ENCODE data around the gene EHD2.
"Not testable (repeated sequence)": the region's sequence is repeated elsewhere in the genome, so short reads cannot be mapped to it uniquely, and the experiment has no call there.

The EHD2 gene

DNA sequence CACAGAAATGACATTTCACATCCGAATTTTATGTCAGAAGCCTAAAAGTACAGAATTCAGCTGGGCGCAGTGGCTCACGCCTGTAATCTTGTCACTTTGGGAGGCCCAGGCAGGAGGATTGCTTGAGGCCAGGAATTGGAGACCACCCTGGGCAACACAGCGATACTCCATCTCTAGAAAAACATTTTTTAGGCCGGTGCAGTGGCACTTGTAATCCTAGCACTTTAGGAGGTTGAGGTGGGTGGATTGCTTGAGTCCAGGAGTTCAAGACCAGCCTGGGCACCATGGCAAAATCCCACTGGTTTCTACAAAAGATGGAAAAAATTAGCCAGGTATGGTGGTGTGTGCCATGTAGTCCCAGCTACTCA is 47.4 kb downstream of the EHD2 start:
- in situ Hi-C loops (cut with MboI; ENCODE audit: low pct_unique_long_range_greater_than_20kb, low sequenced_read_pairs), result no loop called here
- no peak for DNase-seq

GRCh38 chr19:47761566-47761965 is 48.3 kb downstream of the EHD2 start:
- DNase-seq, result no peak
- in situ Hi-C loops (cut with MboI; ENCODE audit: low pct_unique_long_range_greater_than_20kb, low sequenced_read_pairs), result no loop called here

GRCh38 chr19:47762151-47762550 is 48.9 kb downstream of the EHD2 start:
- in situ Hi-C loops (cut with MboI; ENCODE audit: low pct_unique_long_range_greater_than_20kb, low sequenced_read_pairs), result no loop called here
- no peak for DNase-seq

- no peak for DNase-seq
- in situ Hi-C loops (cut with MboI; ENCODE audit: low pct_unique_long_range_greater_than_20kb, low sequenced_read_pairs), result no loop called here
Measured at GRCh38 chr19:47762615-47763308, 49.5 kb downstream of the EHD2 start.

GRCh38 chr19:47764705-47765104 is 51.5 kb downstream of the EHD2 start:
- in situ Hi-C loops (cut with MboI; ENCODE audit: low pct_unique_long_range_greater_than_20kb, low sequenced_read_pairs); DNase-seq: not testable (repeated sequence)

- DNase-seq, result peak; percentile 74
- in situ Hi-C loops (cut with MboI; ENCODE audit: low pct_unique_long_range_greater_than_20kb, low sequenced_read_pairs), result no loop called here
Measured at GRCh38 chr19:47765523-47766358, 52.5 kb downstream of the EHD2 start.

GRCh38 chr19:47766359-47766620 is 53.1 kb downstream of the EHD2 start:
- DNase-seq, result no peak
- in situ Hi-C loops (cut with MboI; ENCODE audit: low pct_unique_long_range_greater_than_20kb, low sequenced_read_pairs), result no loop called here

DNA sequence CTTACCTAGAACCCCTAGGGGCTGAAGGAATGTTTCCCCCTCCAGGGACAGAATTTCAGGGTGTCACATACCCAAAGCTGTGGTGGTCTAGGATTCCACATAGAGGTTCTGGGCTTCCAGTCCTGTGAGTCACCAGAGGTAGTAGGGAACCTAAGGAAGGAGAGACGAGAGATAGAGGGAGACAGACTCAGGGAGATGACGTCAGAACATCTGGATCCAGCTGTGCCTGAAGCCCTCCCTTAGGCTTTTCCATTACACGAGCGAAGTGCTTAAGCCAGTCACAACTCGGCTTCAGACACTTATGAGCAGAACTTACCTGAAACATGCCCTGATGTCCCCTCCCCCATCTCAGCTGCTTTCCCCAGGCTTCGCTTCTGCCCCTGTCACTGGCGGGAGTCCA is 53.4 kb downstream of the EHD2 start:
- in situ Hi-C loops (cut with MboI; ENCODE audit: low pct_unique_long_range_greater_than_20kb, low sequenced_read_pairs), result no loop called here
- DNase-seq, result no peak

DNA sequence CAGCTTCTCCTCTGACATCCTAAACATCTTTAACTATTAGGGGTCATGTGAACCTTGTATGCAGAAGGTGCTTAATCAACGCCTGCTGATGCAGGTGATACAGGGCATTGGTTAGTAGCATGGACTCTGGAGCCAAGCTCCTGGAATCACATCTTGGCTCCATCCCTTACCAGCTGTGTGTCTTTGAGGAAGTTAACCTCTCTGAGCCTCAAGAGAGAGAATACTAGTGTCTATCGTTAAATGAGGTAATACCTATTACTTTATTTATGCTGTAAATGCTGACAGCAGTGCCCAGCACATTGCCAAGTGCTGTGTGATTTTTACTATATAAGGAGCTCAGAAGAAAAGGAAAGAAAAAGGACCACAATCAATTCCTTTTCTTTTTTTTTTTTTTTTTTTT is 54.1 kb downstream of the EHD2 start:
- in situ Hi-C loops (cut with MboI; ENCODE audit: low pct_unique_long_range_greater_than_20kb, low sequenced_read_pairs), result no loop called here
- no peak for DNase-seq

GRCh38 chr19:47768604-47769003 is 55.4 kb downstream of the EHD2 start:
- in situ Hi-C loops (cut with MboI; ENCODE audit: low pct_unique_long_range_greater_than_20kb, low sequenced_read_pairs), result no loop called here
- DNase-seq, result no peak

- in situ Hi-C loops (cut with MboI; ENCODE audit: low pct_unique_long_range_greater_than_20kb, low sequenced_read_pairs), result no loop called here
- DNase-seq, result no peak
Measured at GRCh38 chr19:47769534-47769933, 56.3 kb downstream of the EHD2 start.

DNA sequence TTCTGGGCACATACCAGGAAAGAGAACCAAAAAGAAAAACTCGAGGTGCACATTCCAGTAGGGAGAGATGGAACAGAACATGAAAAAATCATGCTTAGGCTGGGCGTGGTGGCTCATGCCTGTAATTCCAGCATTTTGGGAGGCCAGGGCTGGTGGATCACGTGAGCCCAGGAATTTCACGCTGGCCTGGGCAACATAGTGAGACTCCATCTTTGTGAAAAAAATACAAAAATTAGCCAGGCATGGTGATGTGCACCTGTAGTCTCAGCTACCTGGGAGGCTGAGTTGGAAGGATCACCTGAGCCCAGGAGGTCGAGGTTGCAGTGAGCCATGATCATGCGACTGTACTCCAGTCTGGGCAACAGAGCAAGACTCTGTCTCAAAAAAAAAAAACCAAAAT is 58.1 kb downstream of the EHD2 start:
- in situ Hi-C loops (cut with MboI; ENCODE audit: low pct_unique_long_range_greater_than_20kb, low sequenced_read_pairs); DNase-seq: not testable (repeated sequence)

- no peak for DNase-seq
- in situ Hi-C loops (cut with MboI; ENCODE audit: low pct_unique_long_range_greater_than_20kb, low sequenced_read_pairs), result no loop called here
Measured at GRCh38 chr19:47776568-47776967, 63.3 kb downstream of the EHD2 start.

GRCh38 chr19:47777245-47778048 is 64.2 kb downstream of the EHD2 start:
- DNase-seq; in situ Hi-C loops (cut with MboI; ENCODE audit: low pct_unique_long_range_greater_than_20kb, low sequenced_read_pairs): not testable (repeated sequence)

GRCh38 chr19:47778049-47778953 is 65.1 kb downstream of the EHD2 start, which contains the start of gene SELENOW:
TSS of gene SELENOW (plus strand) at chr19:47778703. CDS start at chr19:47778786, 83 bp downstream.
- peak; percentile 76 for DNase-seq
- in situ Hi-C loops (cut with MboI; ENCODE audit: low pct_unique_long_range_greater_than_20kb, low sequenced_read_pairs), result no loop called here

GRCh38 chr19:47778954-47779351 is 65.7 kb downstream of the EHD2 start:
- no peak for DNase-seq
- in situ Hi-C loops (cut with MboI; ENCODE audit: low pct_unique_long_range_greater_than_20kb, low sequenced_read_pairs), result no loop called here

- in situ Hi-C loops (cut with MboI; ENCODE audit: low pct_unique_long_range_greater_than_20kb, low sequenced_read_pairs), result no loop called here
- no peak for DNase-seq
Measured at GRCh38 chr19:47779524-47780214, 66.4 kb downstream of the EHD2 start.

DNA sequence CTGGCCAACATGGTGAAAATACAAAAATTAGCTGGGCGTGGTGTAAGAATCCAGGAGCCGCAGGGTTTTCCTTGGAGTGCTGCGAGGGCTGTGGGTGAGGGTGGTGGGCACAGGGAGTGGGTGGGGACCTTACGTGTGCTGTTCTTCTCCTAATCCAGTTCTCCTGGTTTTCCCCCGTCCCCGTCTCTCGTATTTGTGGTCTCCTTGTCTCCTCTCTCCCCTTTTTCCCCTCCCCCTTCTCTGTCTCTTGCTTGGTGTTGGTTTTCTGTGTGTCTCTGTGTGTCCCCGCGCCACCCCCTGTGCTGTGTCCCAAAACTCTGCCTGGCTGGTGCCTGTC is 67.0 kb downstream of the EHD2 start:
- in situ Hi-C loops (cut with MboI; ENCODE audit: low pct_unique_long_range_greater_than_20kb, low sequenced_read_pairs), result no loop called here
- no peak for DNase-seq
